HCT116 (cell line): ENCODE results near the gene ENKD1.

ENCODE experiments used
- CTCF ChIP-seq, 3 experiments: fragments of 200-600 bp in 1 of 3; sonication (generic) in 1 of 3; IDR thresholded peaks in 2 of 3; conservative IDR thresholded peaks in 1 of 3; 2 replicates each; pipeline ENCODE4 v1.5.1; 2012 to 2017; ENCODE audit warnings: low read depth in 2 of 3, low read length in 2 of 3, antibody characterized with exemption in 1 of 3, borderline replicate concordance in 1 of 3, control low read depth in 1 of 3, mild to moderate bottlenecking in 1 of 3, mixed read lengths in 1 of 3, mixed run types in 1 of 3, moderate library complexity in 1 of 3; ENCODE audit not compliant: insufficient read depth in 1 of 3
- FOSL1 ChIP-seq: IDR thresholded peaks from 2 replicates; pipeline ENCODE4 v1.6.1; 2012; ENCODE audit warnings: low read depth
- POLR2A ChIP-seq: IDR thresholded peaks from 2 replicates; pipeline ENCODE4 v1.7.0; 2011; ENCODE audit warnings: borderline replicate concordance; ENCODE audit not compliant: insufficient read depth, insufficient read length; ENCODE audit errors: extremely low read depth
- RAD21 ChIP-seq: IDR thresholded peaks from 2 replicates; pipeline ENCODE4 v1.6.1; 2012; ENCODE audit warnings: low read depth, mild to moderate bottlenecking

- TF ChIP-seq CTCF (IDR thresholded peaks at IDR 0.05 in 2 of 3, conservative IDR thresholded peaks at IDR 0.05 in 1 of 3; ENCODE audit: borderline replicate concordance in 1 of 3, insufficient read depth in 1 of 3, low read depth in 2 of 3, low read length in 2 of 3) (no peak), POLR2A (no peak), RAD21 (no peak), FOSL1 (no peak)
Observed at GRCh38 chr16:67666032-67666551, 458 bp downstream of the ENKD1 start.
